Measurements from ENCODE around the gene NUP188. TPM values are rescaled to one million over a fixed set of nuclear protein-coding genes. Genes with fewer than 3 reads are reported as not detected.

The NUP188 gene
- total RNA-seq, 1 experiment from 2014 or later, result 98.9 TPM

- Mint-ChIP-seq H3K36me3 (peaks cover 23% of the 10 kb centered on the region), H3K27me3 (ENCODE audit: low read depth) (no peaks in the 10 kb centered on the region), H3K4me1 (0 out of 2 replicates have a peak, but pooled peaks cover 2% of the 10 kb centered on the region), H3K27ac (no peak overlapping the region), H3K4me3 (no peak overlapping the region), H3K9me3 (no peaks in the 10 kb centered on the region)
- ChIA-PET POLR2A (interaction anchor here (0.6 kb wide), 1 partner anchor 20 kb away, joined by 5 read pairs; no protein-coding TSS in a partner anchor), CTCF (interaction anchor here (0.8 to 2.5 kb wide), 3 partner anchors 14 to 71 kb away, joined by 3 to 11 read pairs (median 4); partner anchors contain the start of genes DOLPP1 and SH3GLB2)
- DNase-seq (ENCODE audit: low spot score), result no peak
- no peak for TF ChIP-seq RORB (CRISPR knock-in tag; IDR thresholded peaks at IDR 0.05)
- no peak for ATAC-seq
Observed at GRCh38 chr9:129009584-129010141, 62.2 kb downstream of the NUP188 start.

GRCh38 chr9:129010267-129010975 is 62.9 kb downstream of the NUP188 start:
- POLR2A ChIA-PET, result interaction anchor here (0.6 kb wide), 2 partner anchors 62 to 630 kb away, joined by 3 read pairs; no protein-coding TSS in a partner anchor
- Mint-ChIP-seq H3K9me3 (no peaks in the 10 kb centered on the region), H3K36me3 (peaks cover 15% of the 10 kb centered on the region), H3K4me3 (no peak overlapping the region), H3K27me3 (ENCODE audit: low read depth) (no peaks in the 10 kb centered on the region), H3K27ac (no peak overlapping the region), H3K4me1 (0 out of 2 replicates have a peak, but pooled peaks cover 2% of the 10 kb centered on the region)
- DNase-seq (ENCODE audit: low spot score), result no peak
- no peak for TF ChIP-seq IRF1 (CRISPR knock-in tag; IDR thresholded peaks at IDR 0.05)
- no peak for TF ChIP-seq EMX1 (CRISPR knock-in tag; IDR thresholded peaks at IDR 0.05)
- TF ChIP-seq HMGA2 (CRISPR knock-in tag; IDR thresholded peaks at IDR 0.05), result no peak
- TF ChIP-seq ZNF232 (CRISPR knock-in tag; IDR thresholded peaks at IDR 0.05), result no peak
- TF ChIP-seq ZNF512 (CRISPR knock-in tag; IDR thresholded peaks at IDR 0.05; ENCODE audit: borderline replicate concordance), result no peak
- CTCF ChIA-PET, result interaction anchor here (0.8 kb wide), 1 partner anchor 70 kb away, joined by 3 read pairs; the partner anchor contains the start of gene DOLPP1
- ATAC-seq, result no peak

GRCh38 chr9:129011170-129011569 is 63.7 kb downstream of the NUP188 start:
- ChIA-PET POLR2A (interaction anchor here (0.6 kb wide), 2 partner anchors 62 to 629 kb away, joined by 3 read pairs; no protein-coding TSS in a partner anchor), CTCF (no interaction called here)
- 0 out of 2 replicates have a peak, but pooled peaks cover 2% of the 10 kb centered on the region for H3K4me1 Mint-ChIP-seq
- peak overlapping the region; percentile 88; the same call in 1 of the 2 replicates for H3K27ac Mint-ChIP-seq
- H3K27me3 Mint-ChIP-seq (ENCODE audit: low read depth), result no peaks in the 10 kb centered on the region
- ATAC-seq (no peak), DNase-seq (ENCODE audit: low spot score) (no peak)
- H3K4me3 Mint-ChIP-seq, result no peak overlapping the region
- no peak for TF ChIP-seq NFYB (CRISPR knock-in tag; conservative IDR thresholded peaks at IDR 0.05; ENCODE audit: low read depth)
- TF ChIP-seq E2F4 (CRISPR knock-in tag; IDR thresholded peaks at IDR 0.05; ENCODE audit: borderline replicate concordance, low read depth), result no peak
- no peak for TF ChIP-seq ZNF423 (CRISPR knock-in tag; IDR thresholded peaks at IDR 0.05)
- no peak for TF ChIP-seq ETV6 (CRISPR knock-in tag; IDR thresholded peaks at IDR 0.05)
- TF ChIP-seq USF2 (CRISPR knock-in tag; IDR thresholded peaks at IDR 0.05), result no peak
- TF ChIP-seq SMAD3 (CRISPR knock-in tag; IDR thresholded peaks at IDR 0.05; ENCODE audit: borderline replicate concordance), result no peak
- TF ChIP-seq CREM (CRISPR knock-in tag; IDR thresholded peaks at IDR 0.05), result no peak
- TF ChIP-seq FOXK1 (CRISPR knock-in tag; IDR thresholded peaks at IDR 0.05), result no peak
- no peak for TF ChIP-seq IRF1 (CRISPR knock-in tag; IDR thresholded peaks at IDR 0.05)
- TF ChIP-seq ZBTB43 (CRISPR knock-in tag; IDR thresholded peaks at IDR 0.05), result no peak
- TF ChIP-seq GRHL2 (CRISPR knock-in tag; IDR thresholded peaks at IDR 0.05; ENCODE audit: insufficient replicate concordance, severe bottlenecking), result no peak
- TF ChIP-seq FOXJ3 (CRISPR knock-in tag; IDR thresholded peaks at IDR 0.05; ENCODE audit: borderline replicate concordance), result no peak
- peaks cover 10% of the 10 kb centered on the region for H3K36me3 Mint-ChIP-seq
- no peaks in the 10 kb centered on the region for H3K9me3 Mint-ChIP-seq

All from WTC11 (cell line).